Measurements from ENCODE around the gene CCDC150. TPM values are rescaled to one million over a fixed set of nuclear protein-coding genes. Genes with fewer than 3 reads are reported as not detected.
"Not testable (repeated sequence)": the region's sequence is repeated elsewhere in the genome, so short reads cannot be mapped to it uniquely, and the experiment has no call there.

Gene CCDC150
- total and polyA plus RNA-seq, 4 donors: 0.78 to 6.3 (median 5.1) TPM

DNA sequence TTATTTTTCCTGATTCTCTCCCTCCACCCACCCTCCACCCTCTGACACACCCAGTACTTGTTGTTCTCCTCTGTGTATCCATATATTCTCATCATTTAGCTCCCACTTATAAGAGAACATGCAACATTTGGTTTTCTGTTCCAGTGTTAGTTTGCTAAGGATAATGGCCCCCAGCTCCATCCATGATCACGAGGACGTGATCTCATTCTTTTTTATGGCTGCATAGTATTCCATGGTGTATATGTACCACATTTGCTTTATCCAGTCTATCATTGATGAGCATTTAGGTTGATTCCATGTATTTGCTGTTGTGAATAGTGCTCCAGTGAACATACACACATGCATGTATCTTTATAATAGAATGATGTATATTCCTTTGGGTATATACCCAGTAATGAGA lies 47.2 kb downstream of the CCDC150 start:
- H3K27ac ChIP-seq (ENCODE audit: low read depth in 1 of 2, low read length in 2 of 2); H3K4me3 ChIP-seq (ENCODE audit: low read depth in 1 of 3, low read length in 3 of 3); H3K9ac ChIP-seq (ENCODE audit: low read depth in 1 of 2, low read length in 2 of 2); H3K9me3 ChIP-seq (ENCODE audit: control insufficient read depth in 4 of 4, low read length in 3 of 4); H3K27me3 ChIP-seq (ENCODE audit: control insufficient read depth in 4 of 4, insufficient read depth in 4 of 4, low read length in 3 of 4); DNase-seq (ENCODE audit: low spot score); H3K4me1 ChIP-seq (ENCODE audit: control insufficient read depth in 4 of 4, insufficient read depth in 4 of 4, low read length in 3 of 4); H3K36me3 ChIP-seq (ENCODE audit: control insufficient read depth in 4 of 4, insufficient read depth in 3 of 4, low read depth in 1 of 4, low read length in 3 of 4): not testable (repeated sequence)
- WGBS: over 99% methylated on average over 2 of the region's 2 CpGs

DNA sequence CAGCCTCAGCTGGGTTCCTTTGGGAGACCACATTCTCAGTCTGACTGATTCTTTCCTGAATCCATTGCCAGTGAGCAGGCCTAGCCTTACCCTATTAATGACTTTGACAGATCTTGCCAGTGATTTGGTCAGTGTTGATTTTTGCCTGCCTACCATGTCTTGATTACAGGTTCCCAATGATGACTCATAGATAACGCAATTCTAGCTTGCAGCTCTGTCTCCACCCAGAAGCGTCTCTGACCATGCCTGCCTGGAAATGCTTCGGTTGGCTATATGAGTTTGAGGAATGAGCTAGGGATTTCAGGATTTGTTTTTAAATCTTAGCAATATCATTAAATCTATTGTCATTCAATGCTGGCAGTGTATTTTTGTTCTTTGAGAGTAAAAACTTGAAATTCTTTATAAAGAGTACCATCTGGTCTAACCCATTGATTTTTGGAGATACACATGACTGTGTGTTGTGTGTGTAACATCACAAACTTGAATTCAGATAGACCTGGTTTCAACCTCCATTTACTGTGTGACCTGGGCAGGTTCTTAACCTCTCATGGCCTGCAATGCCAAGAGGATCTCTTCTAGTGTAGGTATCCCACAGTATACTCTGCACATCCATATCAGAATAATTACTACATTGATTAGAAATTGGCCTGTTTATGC lies 57.0 kb downstream of the CCDC150 start:
- 93% methylated on average over 3 of the region's 3 CpGs for WGBS
- Histone ChIP-seq H3K4me1 (ENCODE audit: control insufficient read depth in 4 of 4, insufficient read depth in 4 of 4, low read length in 3 of 4) (no peaks in the 10 kb centered on the region), H3K9ac (ENCODE audit: low read depth in 1 of 2, low read length in 2 of 2) (no peak overlapping the region), H3K27me3 (ENCODE audit: control insufficient read depth in 4 of 4, insufficient read depth in 4 of 4, low read length in 3 of 4) (no peaks in the 10 kb centered on the region), H3K4me3 (ENCODE audit: low read depth in 1 of 3, low read length in 3 of 3) (no peak overlapping the region), H3K27ac (ENCODE audit: low read depth in 1 of 2, low read length in 2 of 2) (no peak overlapping the region), H3K9me3 (ENCODE audit: control insufficient read depth in 4 of 4, low read length in 3 of 4) (no peaks in the 10 kb centered on the region), H3K36me3 (ENCODE audit: control insufficient read depth in 4 of 4, insufficient read depth in 3 of 4, low read depth in 1 of 4, low read length in 3 of 4) (no peaks in the 10 kb centered on the region)
- DNase-seq (ENCODE audit: low spot score): no peak
- no peak for TF ChIP-seq HNF4G (IDR thresholded peaks at IDR 0.05)
- no peak for TF ChIP-seq RXRA (IDR thresholded peaks at IDR 0.05)
- TF ChIP-seq, protein P1, sequence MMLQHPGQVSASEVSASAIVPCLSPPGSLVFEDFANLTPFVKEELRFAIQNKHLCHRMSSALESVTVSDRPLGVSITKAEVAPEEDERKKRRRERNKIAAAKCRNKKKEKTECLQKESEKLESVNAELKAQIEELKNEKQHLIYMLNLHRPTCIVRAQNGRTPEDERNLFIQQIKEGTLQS (IDR thresholded peaks at IDR 0.05): no peak
- TF ChIP-seq EGR1 (IDR thresholded peaks at IDR 0.05; ENCODE audit: low read depth in 2 of 2): no peak
- TF ChIP-seq NR2F2 (IDR thresholded peaks at IDR 0.05): no peak

DNA sequence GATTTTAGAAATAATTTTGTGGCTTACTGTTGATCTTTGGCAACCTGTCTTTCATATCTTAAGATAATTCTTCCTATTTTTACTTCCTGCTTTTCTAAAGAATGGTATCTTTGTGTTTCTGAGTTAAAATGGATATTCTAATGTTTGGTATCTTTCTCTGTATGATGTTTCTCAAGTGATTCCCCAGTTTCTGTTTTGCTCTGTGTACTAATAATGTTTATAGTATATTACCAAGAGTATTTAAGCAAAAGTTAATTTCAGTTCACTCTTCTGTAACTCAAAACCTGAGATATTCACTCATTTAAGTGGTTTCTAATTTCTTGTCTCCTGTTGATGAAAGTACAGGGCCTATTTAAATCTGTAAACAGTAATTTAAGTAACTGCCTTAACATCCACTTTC lies 58.3 kb downstream of the CCDC150 start:
- Histone ChIP-seq H3K9me3 (ENCODE audit: control insufficient read depth in 4 of 4, low read length in 3 of 4) (no peaks in the 10 kb centered on the region), H3K36me3 (ENCODE audit: control insufficient read depth in 4 of 4, insufficient read depth in 3 of 4, low read depth in 1 of 4, low read length in 3 of 4) (no peaks in the 10 kb centered on the region), H3K9ac (ENCODE audit: low read depth in 1 of 2, low read length in 2 of 2) (no peak overlapping the region), H3K4me3 (ENCODE audit: low read depth in 1 of 3, low read length in 3 of 3) (no peak overlapping the region), H3K4me1 (ENCODE audit: control insufficient read depth in 4 of 4, insufficient read depth in 4 of 4, low read length in 3 of 4) (no peaks in the 10 kb centered on the region), H3K27ac (ENCODE audit: low read depth in 1 of 2, low read length in 2 of 2) (no peak overlapping the region), H3K27me3 (ENCODE audit: control insufficient read depth in 4 of 4, insufficient read depth in 4 of 4, low read length in 3 of 4) (no peaks in the 10 kb centered on the region)
- no peak for TF ChIP-seq JUND (IDR thresholded peaks at IDR 0.05)
- TF ChIP-seq EGR1 (IDR thresholded peaks at IDR 0.05; ENCODE audit: low read depth in 2 of 2): no peak
- TF ChIP-seq, protein P2, sequence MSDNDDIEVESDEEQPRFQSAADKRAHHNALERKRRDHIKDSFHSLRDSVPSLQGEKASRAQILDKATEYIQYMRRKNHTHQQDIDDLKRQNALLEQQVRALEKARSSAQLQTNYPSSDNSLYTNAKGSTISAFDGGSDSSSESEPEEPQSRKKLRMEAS (IDR thresholded peaks at IDR 0.05): no peak
- no peak for TF ChIP-seq HNF4A (conservative IDR thresholded peaks at IDR 0.05)
- no peak for TF ChIP-seq RXRA (IDR thresholded peaks at IDR 0.05)
- no peak for TF ChIP-seq SP1 (IDR thresholded peaks at IDR 0.05)
- no peak for TF ChIP-seq HNF4G (IDR thresholded peaks at IDR 0.05)
- TF ChIP-seq, protein P3, sequence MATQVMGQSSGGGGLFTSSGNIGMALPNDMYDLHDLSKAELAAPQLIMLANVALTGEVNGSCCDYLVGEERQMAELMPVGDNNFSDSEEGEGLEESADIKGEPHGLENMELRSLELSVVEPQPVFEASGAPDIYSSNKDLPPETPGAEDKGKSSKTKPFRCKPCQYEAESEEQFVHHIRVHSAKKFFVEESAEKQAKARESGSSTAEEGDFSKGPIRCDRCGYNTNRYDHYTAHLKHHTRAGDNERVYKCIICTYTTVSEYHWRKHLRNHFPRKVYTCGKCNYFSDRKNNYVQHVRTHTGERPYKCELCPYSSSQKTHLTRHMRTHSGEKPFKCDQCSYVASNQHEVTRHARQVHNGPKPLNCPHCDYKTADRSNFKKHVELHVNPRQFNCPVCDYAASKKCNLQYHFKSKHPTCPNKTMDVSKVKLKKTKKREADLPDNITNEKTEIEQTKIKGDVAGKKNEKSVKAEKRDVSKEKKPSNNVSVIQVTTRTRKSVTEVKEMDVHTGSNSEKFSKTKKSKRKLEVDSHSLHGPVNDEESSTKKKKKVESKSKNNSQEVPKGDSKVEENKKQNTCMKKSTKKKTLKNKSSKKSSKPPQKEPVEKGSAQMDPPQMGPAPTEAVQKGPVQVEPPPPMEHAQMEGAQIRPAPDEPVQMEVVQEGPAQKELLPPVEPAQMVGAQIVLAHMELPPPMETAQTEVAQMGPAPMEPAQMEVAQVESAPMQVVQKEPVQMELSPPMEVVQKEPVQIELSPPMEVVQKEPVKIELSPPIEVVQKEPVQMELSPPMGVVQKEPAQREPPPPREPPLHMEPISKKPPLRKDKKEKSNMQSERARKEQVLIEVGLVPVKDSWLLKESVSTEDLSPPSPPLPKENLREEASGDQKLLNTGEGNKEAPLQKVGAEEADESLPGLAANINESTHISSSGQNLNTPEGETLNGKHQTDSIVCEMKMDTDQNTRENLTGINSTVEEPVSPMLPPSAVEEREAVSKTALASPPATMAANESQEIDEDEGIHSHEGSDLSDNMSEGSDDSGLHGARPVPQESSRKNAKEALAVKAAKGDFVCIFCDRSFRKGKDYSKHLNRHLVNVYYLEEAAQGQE (IDR thresholded peaks at IDR 0.05): no peak
- TF ChIP-seq TAF1 (conservative IDR thresholded peaks at IDR 0.05): no peak
- TF ChIP-seq FOXA2 (IDR thresholded peaks at IDR 0.05): no peak
- TF ChIP-seq, protein P4, sequence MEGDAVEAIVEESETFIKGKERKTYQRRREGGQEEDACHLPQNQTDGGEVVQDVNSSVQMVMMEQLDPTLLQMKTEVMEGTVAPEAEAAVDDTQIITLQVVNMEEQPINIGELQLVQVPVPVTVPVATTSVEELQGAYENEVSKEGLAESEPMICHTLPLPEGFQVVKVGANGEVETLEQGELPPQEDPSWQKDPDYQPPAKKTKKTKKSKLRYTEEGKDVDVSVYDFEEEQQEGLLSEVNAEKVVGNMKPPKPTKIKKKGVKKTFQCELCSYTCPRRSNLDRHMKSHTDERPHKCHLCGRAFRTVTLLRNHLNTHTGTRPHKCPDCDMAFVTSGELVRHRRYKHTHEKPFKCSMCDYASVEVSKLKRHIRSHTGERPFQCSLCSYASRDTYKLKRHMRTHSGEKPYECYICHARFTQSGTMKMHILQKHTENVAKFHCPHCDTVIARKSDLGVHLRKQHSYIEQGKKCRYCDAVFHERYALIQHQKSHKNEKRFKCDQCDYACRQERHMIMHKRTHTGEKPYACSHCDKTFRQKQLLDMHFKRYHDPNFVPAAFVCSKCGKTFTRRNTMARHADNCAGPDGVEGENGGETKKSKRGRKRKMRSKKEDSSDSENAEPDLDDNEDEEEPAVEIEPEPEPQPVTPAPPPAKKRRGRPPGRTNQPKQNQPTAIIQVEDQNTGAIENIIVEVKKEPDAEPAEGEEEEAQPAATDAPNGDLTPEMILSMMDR (IDR thresholded peaks at IDR 0.05; ENCODE audit: low read depth, low read length, missing input control): no peak
- TF ChIP-seq, protein P5, sequence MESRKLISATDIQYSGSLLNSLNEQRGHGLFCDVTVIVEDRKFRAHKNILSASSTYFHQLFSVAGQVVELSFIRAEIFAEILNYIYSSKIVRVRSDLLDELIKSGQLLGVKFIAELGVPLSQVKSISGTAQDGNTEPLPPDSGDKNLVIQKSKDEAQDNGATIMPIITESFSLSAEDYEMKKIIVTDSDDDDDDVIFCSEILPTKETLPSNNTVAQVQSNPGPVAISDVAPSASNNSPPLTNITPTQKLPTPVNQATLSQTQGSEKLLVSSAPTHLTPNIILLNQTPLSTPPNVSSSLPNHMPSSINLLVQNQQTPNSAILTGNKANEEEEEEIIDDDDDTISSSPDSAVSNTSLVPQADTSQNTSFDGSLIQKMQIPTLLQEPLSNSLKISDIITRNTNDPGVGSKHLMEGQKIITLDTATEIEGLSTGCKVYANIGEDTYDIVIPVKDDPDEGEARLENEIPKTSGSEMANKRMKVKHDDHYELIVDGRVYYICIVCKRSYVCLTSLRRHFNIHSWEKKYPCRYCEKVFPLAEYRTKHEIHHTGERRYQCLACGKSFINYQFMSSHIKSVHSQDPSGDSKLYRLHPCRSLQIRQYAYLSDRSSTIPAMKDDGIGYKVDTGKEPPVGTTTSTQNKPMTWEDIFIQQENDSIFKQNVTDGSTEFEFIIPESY (IDR thresholded peaks at IDR 0.05): no peak
- no peak for TF ChIP-seq YY1 (IDR thresholded peaks at IDR 0.05)
- TF ChIP-seq, protein P1 (IDR thresholded peaks at IDR 0.05): no peak
- no peak for TF ChIP-seq FOXA1 (IDR thresholded peaks at IDR 0.05)
- DNase-seq (ENCODE audit: low spot score): no peak
